ENCODE data around the gene PARD6A. TPM values are rescaled to one million over a fixed set of nuclear protein-coding genes. Genes with fewer than 3 reads are reported as not detected.

The PARD6A gene
- total RNA-seq, 1 experiment from 2014 or later = 4.4 TPM

- Histone ChIP-seq H3K9me3 (ENCODE audit: insufficient read depth, low read depth) (no peaks in the 10 kb centered on the region), H3K36me3 (ENCODE audit: low read depth) (no peaks in the 10 kb centered on the region), H3K4me1 (replicated peaks; ENCODE audit: insufficient read depth) (0 out of 2 replicates have a peak, but pooled peaks cover 5% of the 10 kb centered on the region), H3K4me2 (peak overlapping the region; percentile 77), H3F3A (ENCODE audit: insufficient read depth, low read depth) (no peaks in the 10 kb centered on the region), H4K20me1 (ENCODE audit: insufficient read depth) (no peaks in the 10 kb centered on the region), H3K4me3 (peak overlapping the region; percentile 45; the same call in 1 of the 2 replicates), H3K27me3 (ENCODE audit: insufficient read depth, low read depth) (peaks cover 38% of the 10 kb centered on the region), H3K9me2 (ENCODE audit: insufficient read depth) (no peaks in the 10 kb centered on the region), H3K27ac (no peak overlapping the region), H2AFZ (no peak overlapping the region), H3K79me2 (ENCODE audit: low read depth) (no peaks in the 10 kb centered on the region)
- ChIA-PET CTCF (no interaction called here), POLR2A (ENCODE audit: unreplicated experiment) (no interaction called here)
- no peak for DNase-seq
- intact Hi-C loops (cut with micrococcal nuclease; ENCODE audit: unreplicated experiment) = no loop called here
- TF ChIP-seq CTCF (conservative IDR thresholded peaks at IDR 0.05) (peak; percentile 47), EZH2 (IDR thresholded peaks at IDR 0.05; ENCODE audit: low read depth) (0 out of 2 replicates have a peak, but pooled peaks have one; percentile 53)
- no TSS peak for BruUV-seq (replicated peaks)
Measured at GRCh38 chr16:67653128-67653788, 7.5 kb upstream of the PARD6A start.

GRCh38 chr16:67653789-67654402 is 6.9 kb upstream of the PARD6A start:
- DNase-seq = no peak
- Histone ChIP-seq H3K79me2 (ENCODE audit: low read depth) (no peaks in the 10 kb centered on the region), H3K9me3 (ENCODE audit: insufficient read depth, low read depth) (no peaks in the 10 kb centered on the region), H3K36me3 (ENCODE audit: low read depth) (no peaks in the 10 kb centered on the region), H3K27me3 (ENCODE audit: insufficient read depth, low read depth) (peaks cover 38% of the 10 kb centered on the region), H3K27ac (no peak overlapping the region), H3K4me1 (replicated peaks; ENCODE audit: insufficient read depth) (peaks cover 7% of the 10 kb centered on the region; the same call in 1 of the 2 replicates), H2AFZ (no peak overlapping the region), H4K20me1 (ENCODE audit: insufficient read depth) (no peaks in the 10 kb centered on the region), H3K4me2 (peak overlapping the region; percentile 77; the same call in 1 of the 2 replicates), H3K4me3 (peak overlapping the region; percentile 45; the same call in 1 of the 2 replicates), H3F3A (ENCODE audit: insufficient read depth, low read depth) (no peaks in the 10 kb centered on the region), H3K9me2 (ENCODE audit: insufficient read depth) (no peaks in the 10 kb centered on the region)
- no TSS peak for BruUV-seq (replicated peaks)
- TF ChIP-seq EZH2 (IDR thresholded peaks at IDR 0.05; ENCODE audit: low read depth) (no peak), CTCF (conservative IDR thresholded peaks at IDR 0.05) (no peak)
- ChIA-PET CTCF (interaction anchor here (0.5 to 0.6 kb wide), 2 partner anchors 30 to 63 kb away, joined by 4 read pairs; no protein-coding TSS in a partner anchor), POLR2A (ENCODE audit: unreplicated experiment) (no interaction called here)
- intact Hi-C loops (cut with micrococcal nuclease; ENCODE audit: unreplicated experiment) = no loop called here

GRCh38 chr16:67654403-67654911 is 6.3 kb upstream of the PARD6A start:
- H3K4me1 ChIP-seq (replicated peaks; ENCODE audit: insufficient read depth) = peaks cover 12% of the 10 kb centered on the region
- no peak for DNase-seq
- BruUV-seq (replicated peaks) = no TSS peak
- H3F3A ChIP-seq (ENCODE audit: insufficient read depth, low read depth) = no peaks in the 10 kb centered on the region
- no peaks in the 10 kb centered on the region for H3K9me2 ChIP-seq (ENCODE audit: insufficient read depth)
- H3K4me3 ChIP-seq = no peak overlapping the region
- no peaks in the 10 kb centered on the region for H3K36me3 ChIP-seq (ENCODE audit: low read depth)
- peaks cover 5% of the 10 kb centered on the region for H3K79me2 ChIP-seq (ENCODE audit: low read depth)
- H2AFZ ChIP-seq = no peak overlapping the region
- intact Hi-C loops (cut with micrococcal nuclease; ENCODE audit: unreplicated experiment) = no loop called here
- no peak overlapping the region for H3K4me2 ChIP-seq
- H4K20me1 ChIP-seq (ENCODE audit: insufficient read depth) = no peaks in the 10 kb centered on the region
- ChIA-PET POLR2A (ENCODE audit: unreplicated experiment) (no interaction called here), CTCF (interaction anchor here (0.5 to 0.6 kb wide), 2 partner anchors 31 to 64 kb away, joined by 4 read pairs; no protein-coding TSS in a partner anchor)
- H3K27me3 ChIP-seq (ENCODE audit: insufficient read depth, low read depth) = peaks cover 38% of the 10 kb centered on the region
- TF ChIP-seq EZH2 (IDR thresholded peaks at IDR 0.05; ENCODE audit: low read depth) (no peak), CTCF (conservative IDR thresholded peaks at IDR 0.05) (no peak)
- no peak overlapping the region for H3K27ac ChIP-seq
- H3K9me3 ChIP-seq (ENCODE audit: insufficient read depth, low read depth) = no peaks in the 10 kb centered on the region
